ENCODE results near the gene HSPA5. TPM values are rescaled to one million over a fixed set of nuclear protein-coding genes. Genes with fewer than 3 reads are reported as not detected.
"Not testable (repeated sequence)": the region's sequence is repeated elsewhere in the genome, so short reads cannot be mapped to it uniquely, and the experiment has no call there.

Gene HSPA5
- total RNA-seq, 2 donors from 2014 or later = 160 to 218 TPM

DNA sequence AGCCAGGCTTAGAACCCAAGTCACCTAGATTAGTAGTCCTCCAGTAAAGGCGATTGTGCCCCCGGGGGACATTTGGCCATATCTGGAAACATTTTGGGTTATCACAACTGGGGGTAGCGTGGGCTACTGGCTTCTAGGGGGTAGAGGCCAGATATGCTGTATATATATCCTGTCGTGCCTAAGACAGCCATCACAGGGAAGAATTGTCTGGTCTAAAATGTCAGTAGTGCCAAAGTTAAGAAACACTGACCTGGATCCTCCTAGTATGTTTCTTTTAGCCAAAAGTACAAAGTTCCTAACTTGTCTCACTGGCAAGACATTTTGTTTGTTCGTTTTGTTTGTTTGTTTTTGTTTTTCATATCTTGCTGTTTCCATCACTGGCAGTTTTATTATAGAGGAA lies 27.0 kb downstream of the HSPA5 start:
- intact Hi-C loops (cut with DNase I) = no loop called here

GRCh38 chr9:125204477-125204876 lies 36.7 kb downstream of the HSPA5 start:
- DNase-seq (ENCODE audit: low spot score) = no peak
- intact Hi-C loops (cut with DNase I) = no loop called here

More for the DNA sequence above, 27.0 kb downstream of the HSPA5 start:
- DNase-seq (ENCODE audit: low spot score) = no peak

GRCh38 chr9:125202846-125203618 lies 38.1 kb downstream of the HSPA5 start:
- DNase-seq (ENCODE audit: low spot score) = no peak
- intact Hi-C loops (cut with DNase I) = no loop called here

GRCh38 chr9:125200216-125201047 lies 40.7 kb downstream of the HSPA5 start, which contains the start of gene RABEPK:
TSS of gene RABEPK (plus strand) at chr9:125200542. CDS start at chr9:125203014, 2,472 bp downstream.
- intact Hi-C loops (cut with DNase I) = no loop called here
- DNase-seq (ENCODE audit: low spot score) = peak; percentile 97

GRCh38 chr9:125195591-125195990 lies 45.6 kb downstream of the HSPA5 start:
- DNase-seq (ENCODE audit: low spot score); intact Hi-C loops (cut with DNase I): not testable (repeated sequence)

GRCh38 chr9:125194466-125194865 lies 46.7 kb downstream of the HSPA5 start:
- intact Hi-C loops (cut with DNase I); DNase-seq (ENCODE audit: low spot score): not testable (repeated sequence)

DNA sequence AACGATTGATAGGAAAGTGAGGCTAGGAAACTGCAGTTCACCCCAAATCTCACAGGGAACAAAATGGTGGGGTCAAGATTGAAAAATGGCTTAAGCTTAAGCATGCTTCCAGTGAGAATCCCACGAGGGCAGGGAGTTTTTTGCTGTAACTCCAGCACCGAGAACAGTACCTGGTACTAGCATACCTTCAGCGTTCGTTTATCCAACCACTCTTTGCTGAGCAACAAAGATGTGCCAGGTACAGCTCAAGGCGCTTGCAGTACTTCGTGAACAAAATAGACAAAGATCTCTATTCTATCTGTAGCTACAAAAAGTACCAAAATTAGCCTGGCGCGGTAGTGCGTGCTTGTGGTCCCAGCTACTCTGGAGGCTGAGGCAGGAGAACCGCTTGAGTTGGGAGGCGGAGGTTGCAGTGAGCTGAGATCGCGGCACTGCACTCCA lies 50.8 kb downstream of the HSPA5 start:
- intact Hi-C loops (cut with DNase I) = no loop called here
- no peak for DNase-seq (ENCODE audit: low spot score)

GRCh38 chr9:125189361-125190289 lies 51.5 kb downstream of the HSPA5 start, which contains the start of gene PPP6C:
TSS of gene PPP6C (minus strand) at chr9:125189803. CDS start at chr9:125189718, 85 bp downstream.
- peak; percentile 99 for DNase-seq (ENCODE audit: low spot score)
- intact Hi-C loops (cut with DNase I) = no loop called here

- intact Hi-C loops (cut with DNase I) = no loop called here
- no peak for DNase-seq (ENCODE audit: low spot score)
Measured at GRCh38 chr9:125189011-125189360, 52.2 kb downstream of the HSPA5 start.

Other genes with a start within 250 kb of the HSPA5 start
- 1 to 10 TPM; 6.1 to 8.2 TPM for gene SCAI, start 97.8 kb downstream of the HSPA5 start, total RNA-seq
- gene PPP6C, start 51.5 kb downstream of the HSPA5 start, total RNA-seq = 10 to 100 TPM; 35.2 to 39.5 TPM
- gene RABEPK, start 40.8 kb downstream of the HSPA5 start, total RNA-seq = 10 to 100 TPM; 15.6 to 16.4 TPM
- 10 to 100 TPM; 42.5 to 53.3 TPM for gene GAPVD1, start 20.5 kb upstream of the HSPA5 start, total RNA-seq